ENCODE measurements around the gene PPM1F.

GRCh38 chr22:21938071-21938822 is 14.4 kb downstream of the PPM1F start:
- TF ChIP-seq BHLHE40 (IDR thresholded peaks at IDR 0.05; ENCODE audit: borderline replicate concordance) (no peak), ARNT (IDR thresholded peaks at IDR 0.05) (no peak), SP1 (IDR thresholded peaks at IDR 0.05) (no peak)
